GM12865 (cell line): ENCODE results near the gene CFAP73.
"Not testable (repeated sequence)": the region's sequence is repeated elsewhere in the genome, so short reads cannot be mapped to it uniquely, and the experiment has no call there.

Experiments
- DNase-seq: peaks from one replicate; pipeline ENCODE4 v3.0.0; 2010; ENCODE audit warnings: low read depth
- H3K4me3 ChIP-seq: 2 replicates; pipeline ENCODE4 v1.5.1; 2011; ENCODE audit warnings: mild to moderate bottlenecking, low read depth, low read length, control low read depth
- TF ChIP-seq, protein P1 (sequence below): IDR thresholded peaks from 2 replicates; pipeline ENCODE4 v1.5.1; 2011; ENCODE audit warnings: low read length, control low read depth, low read depth, inconsistent platforms; ENCODE audit not compliant: insufficient read depth; ENCODE audit errors: missing control alignments

Gene CFAP73

DNA sequence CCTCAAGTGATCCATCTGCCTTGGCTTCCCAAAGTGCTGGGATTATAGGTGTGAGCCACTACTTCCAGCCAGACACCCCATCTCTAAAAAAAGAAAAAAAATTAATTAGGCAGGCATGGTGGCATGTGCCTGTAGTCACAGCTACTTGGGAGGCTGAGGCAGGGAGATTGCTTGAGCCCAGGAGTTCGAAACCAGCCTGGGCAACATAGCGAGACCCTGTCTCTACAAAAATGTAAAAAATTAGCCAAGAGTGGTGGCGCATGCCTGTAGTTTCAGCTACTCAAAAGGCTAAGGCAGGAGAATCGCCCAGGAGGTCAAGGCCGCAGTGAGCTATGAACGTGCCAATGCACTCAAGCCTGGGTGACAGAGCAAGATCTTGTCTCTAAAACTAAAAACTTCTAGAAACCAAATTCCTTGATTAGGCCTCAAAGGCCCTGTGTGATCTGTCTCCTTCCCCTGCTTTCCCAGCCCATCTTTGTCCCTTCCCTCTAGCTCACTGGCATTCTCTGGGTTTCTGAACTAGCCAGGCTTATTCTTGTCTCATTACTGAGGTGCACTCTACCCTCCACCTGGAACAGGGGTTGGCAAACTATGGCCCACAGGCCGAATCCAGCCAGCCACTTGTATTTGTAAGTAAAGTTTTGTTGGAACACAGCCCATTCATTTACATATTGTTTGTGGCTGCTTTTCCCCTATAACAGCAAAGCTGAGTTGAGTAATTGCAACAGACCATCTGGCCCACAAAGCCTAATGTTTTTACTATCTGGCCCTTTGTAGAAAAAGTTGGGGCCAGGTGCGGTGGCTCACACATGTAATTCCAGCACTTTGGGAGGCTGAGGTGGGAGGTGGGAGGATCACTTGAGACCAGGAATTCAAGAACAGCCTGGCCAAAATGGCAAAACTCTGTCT is 54.6 kb downstream of the CFAP73 start:
- TF ChIP-seq, protein P1, sequence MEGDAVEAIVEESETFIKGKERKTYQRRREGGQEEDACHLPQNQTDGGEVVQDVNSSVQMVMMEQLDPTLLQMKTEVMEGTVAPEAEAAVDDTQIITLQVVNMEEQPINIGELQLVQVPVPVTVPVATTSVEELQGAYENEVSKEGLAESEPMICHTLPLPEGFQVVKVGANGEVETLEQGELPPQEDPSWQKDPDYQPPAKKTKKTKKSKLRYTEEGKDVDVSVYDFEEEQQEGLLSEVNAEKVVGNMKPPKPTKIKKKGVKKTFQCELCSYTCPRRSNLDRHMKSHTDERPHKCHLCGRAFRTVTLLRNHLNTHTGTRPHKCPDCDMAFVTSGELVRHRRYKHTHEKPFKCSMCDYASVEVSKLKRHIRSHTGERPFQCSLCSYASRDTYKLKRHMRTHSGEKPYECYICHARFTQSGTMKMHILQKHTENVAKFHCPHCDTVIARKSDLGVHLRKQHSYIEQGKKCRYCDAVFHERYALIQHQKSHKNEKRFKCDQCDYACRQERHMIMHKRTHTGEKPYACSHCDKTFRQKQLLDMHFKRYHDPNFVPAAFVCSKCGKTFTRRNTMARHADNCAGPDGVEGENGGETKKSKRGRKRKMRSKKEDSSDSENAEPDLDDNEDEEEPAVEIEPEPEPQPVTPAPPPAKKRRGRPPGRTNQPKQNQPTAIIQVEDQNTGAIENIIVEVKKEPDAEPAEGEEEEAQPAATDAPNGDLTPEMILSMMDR: no peak
- H3K4me3 ChIP-seq: no peak overlapping the region
- DNase-seq: peak; percentile 62

DNA sequence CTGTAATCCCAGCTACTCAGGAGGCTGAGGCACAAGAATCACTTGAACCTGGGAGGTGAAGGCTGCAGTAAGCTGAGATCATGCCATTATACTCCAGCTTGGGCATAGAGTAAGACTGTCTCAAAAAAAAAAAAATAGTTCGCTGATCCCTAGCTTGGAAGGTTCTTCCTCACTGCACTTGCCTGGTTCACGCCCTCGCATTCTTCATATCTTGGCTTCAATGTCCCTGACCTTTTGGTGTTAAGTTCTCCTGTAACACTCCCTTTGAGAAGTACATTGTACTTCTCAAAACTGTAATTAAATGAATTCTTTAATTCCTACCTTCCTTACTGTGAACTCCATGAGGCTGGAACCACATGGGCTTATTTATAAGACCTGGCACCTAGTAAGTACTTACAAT is 55.3 kb downstream of the CFAP73 start:
- TF ChIP-seq, protein P1: no peak
- no peak overlapping the region for H3K4me3 ChIP-seq
- DNase-seq: no peak

GRCh38 chr12:113206802-113207201 is 57.3 kb downstream of the CFAP73 start:
- DNase-seq: not testable (repeated sequence)

DNA sequence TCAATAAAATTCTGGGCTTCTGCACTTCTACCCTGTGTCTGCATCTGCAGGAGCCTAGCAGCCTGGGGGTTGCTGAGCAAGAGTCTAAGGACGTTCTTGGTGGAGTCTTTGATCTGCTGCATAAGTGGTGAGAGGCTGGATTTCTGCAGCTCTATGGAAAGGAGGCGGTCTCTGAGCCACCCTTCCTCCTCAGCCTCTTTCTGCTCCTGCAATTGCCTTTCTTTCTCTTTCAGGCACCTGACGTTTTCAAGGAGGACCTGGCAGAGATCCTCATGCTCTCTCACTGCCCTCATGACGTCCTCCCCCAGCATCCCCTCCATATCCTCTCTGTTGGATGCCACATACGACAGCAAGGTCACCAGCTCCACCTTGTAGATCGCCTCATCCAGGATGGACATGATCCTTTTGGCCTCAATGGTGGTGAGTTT is 58.1 kb downstream of the CFAP73 start:
- peak; percentile 31 for DNase-seq
- TF ChIP-seq, protein P1: no peak
- peak overlapping the region; percentile 23 for H3K4me3 ChIP-seq

More at GRCh38 chr12:113206802-113207201, 57.3 kb downstream of the CFAP73 start:
- H3K4me3 ChIP-seq: not testable (repeated sequence)

- TF ChIP-seq, protein P1: no peak
- peak overlapping the region; percentile 23 for H3K4me3 ChIP-seq
- DNase-seq: peak; percentile 98
These were observed 58.8 kb downstream of the CFAP73 start for GRCh38 chr12:113208041-113208934.
